Stimulated activated CD8-positive, alpha-beta memory T cell treated with anti-CD3 and anti-CD28 coated beads, Interleukin-2, amount 100 ng/mL, for 1 hour (primary cell): ENCODE measurements around the gene CCDC187.

Experiments
- DNase-seq, 2 donors: peaks; one replicate each; pipeline ENCODE4 v3.0.0-alpha.2; 2020; ENCODE audit warnings: low read depth in 2 of 2

Gene CCDC187

DNA sequence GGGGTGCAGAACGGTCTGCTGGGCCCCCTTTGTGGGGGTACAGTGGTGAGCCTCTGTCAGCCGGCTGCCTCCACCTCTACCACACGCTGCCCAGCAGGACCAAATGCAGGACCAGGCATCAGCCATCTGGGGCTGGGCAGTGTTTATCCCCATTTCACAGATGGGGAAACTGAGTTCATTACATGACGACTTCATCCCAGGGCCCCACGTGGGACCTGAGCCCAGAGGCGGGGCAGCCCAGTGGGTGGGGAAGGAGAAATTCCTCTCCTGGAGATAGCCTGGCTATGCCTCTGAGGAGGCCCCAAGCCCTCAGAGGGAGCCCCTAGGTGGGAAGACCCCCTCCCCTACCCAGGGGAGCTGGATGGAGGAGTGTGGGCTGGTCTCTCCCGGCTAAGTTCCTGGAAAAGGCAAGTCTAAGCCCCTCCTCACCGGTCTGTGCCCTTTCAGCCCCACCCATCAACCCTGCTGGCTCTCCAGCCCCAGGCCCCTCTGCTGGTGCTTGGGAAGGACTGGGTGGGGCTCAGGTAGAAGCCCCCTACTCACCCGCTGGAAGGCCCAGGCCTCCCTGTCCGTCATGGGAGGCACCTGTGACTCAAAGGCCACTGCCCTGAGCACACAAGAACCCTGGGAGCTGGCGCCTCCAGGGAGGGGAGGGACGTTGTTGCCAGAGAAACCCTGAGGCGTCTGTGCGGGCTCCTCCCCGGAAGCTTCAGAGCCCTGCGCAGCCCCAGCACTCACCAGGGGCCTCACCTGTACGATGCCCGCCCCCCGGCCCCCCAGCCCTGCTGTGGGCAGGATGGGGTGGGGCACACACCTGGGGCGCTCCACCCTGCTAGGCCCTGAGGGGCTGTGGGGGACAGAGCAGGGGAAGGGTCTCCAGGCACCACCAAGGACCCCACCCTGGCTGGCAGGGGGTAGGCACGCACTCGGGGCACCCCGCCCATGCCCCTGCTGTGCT is 7.4 kb upstream of the CCDC187 start:
- no peak for DNase-seq

GRCh38 chr9:136310273-136311030 is 6.6 kb upstream of the CCDC187 start:
- no peak for DNase-seq

DNA sequence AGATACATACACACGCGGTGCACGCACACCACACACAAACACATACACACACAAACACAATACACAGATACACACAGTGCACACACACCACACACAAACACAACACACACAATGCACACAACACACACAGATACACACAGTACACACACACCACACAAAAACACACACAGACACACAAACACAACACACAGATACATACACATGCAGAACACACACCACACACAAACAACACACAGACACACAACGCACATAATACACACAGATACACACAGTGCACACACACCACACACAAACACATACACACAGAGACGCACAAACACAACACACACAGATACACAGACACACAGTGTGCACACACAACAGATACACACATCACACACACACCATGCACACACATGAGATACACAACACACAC is 5.9 kb upstream of the CCDC187 start:
- DNase-seq, result no peak

- DNase-seq, result no peak
These were observed 5.4 kb upstream of the CCDC187 start for GRCh38 chr9:136309101-136309801.

DNA sequence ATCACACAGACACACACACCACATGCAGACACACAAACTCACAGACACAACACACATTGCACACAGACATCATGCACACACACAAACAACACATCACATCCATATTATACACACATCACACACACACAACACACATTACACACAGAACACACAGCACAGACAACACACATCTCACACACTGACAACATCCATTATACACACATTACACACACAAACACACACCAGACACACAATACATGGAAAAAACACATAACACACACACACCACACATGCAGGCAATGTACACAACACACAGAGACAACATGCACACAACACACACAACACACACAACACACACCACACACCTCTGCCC is 4.8 kb upstream of the CCDC187 start:
- no peak for DNase-seq

DNA sequence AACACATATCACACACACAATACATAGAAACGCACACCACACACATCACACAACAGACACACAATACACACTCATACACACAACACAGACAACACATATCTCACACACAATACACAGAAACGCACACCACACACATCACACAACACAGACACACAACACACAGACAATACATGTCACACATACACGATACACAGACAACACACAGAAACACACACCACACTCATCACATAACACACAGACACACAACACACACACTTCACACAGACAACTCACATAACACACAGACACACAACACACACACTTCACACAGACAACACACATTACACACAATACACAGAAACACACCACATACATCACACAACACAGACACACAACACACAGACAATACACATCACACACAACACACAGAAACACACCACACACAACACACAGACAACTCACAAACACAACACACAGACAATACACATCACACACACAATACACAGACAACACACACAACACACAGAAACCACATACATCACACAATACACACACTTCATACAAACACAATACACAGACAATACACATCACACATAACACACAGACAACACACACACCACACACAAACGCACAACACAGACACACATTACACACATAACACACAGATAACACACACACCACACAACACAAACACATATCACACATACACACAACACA is 4.3 kb upstream of the CCDC187 start:
- DNase-seq, result no peak

DNA sequence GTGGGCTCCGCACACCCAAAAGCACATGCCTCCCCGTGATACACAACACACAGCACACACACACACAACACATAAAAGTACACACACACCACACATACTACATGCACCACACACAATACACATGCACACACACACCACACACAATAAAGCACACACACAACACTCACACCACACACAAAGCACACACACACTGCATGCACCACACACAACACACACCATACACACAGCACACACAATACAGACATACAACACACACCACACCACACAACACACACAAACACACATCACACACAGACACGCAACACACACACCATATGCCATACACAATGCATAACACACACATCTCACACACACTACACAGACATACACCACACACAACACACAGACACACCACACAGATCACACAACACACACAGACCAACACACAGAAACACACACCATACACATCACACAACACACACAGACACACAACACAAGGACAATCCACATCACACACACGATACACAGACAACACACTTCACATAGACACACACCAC is 3.4 kb upstream of the CCDC187 start:
- no peak for DNase-seq

- no peak for DNase-seq
These were observed 2.6 kb upstream of the CCDC187 start for GRCh38 chr9:136306211-136307208.

- DNase-seq, result no peak
These were observed 1.9 kb upstream of the CCDC187 start for GRCh38 chr9:136305804-136306203.

- no peak for DNase-seq
These were observed 1.1 kb upstream of the CCDC187 start for GRCh38 chr9:136304981-136305380.

DNA sequence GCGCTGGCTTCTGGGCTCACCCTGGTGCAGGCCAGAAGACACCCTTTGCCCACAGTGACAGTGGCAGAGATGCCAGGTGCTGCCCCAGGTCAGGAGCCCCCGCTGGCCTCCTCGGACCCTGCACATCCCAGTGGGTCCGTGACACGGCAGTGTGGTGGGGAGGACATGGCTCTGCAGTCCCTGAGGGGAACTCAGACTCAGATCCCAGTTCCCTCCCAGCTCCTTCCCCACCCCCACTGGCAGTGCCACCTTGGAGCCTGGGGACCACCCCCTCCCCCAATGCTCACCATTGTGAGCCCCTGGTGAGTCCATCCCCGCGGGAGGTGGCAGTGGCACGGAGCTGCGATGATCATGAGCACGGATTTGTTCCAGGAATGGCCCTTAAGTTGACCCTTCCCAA is 562 bp upstream of the CCDC187 start:
- no peak for DNase-seq

DNA sequence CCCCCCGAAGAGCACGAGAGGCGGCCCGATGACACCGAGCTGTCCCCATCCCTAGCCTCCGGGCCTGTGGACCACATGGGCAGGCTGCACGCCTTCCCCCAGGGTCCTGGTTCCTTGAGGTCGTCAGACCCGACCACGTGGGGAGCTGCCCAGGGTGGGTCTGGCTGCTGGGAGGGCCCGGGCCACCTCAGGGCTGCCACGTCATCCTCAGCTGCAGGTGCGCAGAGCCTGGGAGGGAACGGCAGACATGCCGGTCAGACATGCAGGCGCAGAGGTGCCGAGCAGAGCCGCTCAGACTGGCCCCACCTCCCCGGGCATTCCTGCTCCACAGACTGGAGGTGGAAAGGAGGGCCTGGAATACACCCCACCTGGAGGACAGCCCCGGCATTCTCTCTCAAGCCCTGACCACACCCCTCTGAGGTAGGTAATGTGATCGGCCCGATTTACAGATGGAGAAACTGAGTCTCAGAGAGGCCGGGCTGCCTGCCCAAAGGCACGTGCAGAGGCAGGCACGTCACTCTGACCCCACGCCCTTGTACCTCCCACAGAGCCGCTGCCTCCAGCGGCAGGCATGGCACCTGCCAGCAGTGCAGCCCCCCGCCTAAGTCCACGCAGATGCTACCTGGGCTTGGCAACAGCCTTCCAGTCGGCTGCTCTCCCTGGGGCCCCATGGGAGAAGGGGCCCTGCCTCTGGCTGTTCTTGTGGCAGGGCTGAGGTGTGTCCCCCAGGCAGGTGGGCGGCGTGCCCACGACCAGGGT is 649 bp downstream of the CCDC187 start:
- no peak for DNase-seq

- no peak for DNase-seq
These were observed 1.4 kb downstream of the CCDC187 start for GRCh38 chr9:136302527-136302926.

GRCh38 chr9:136300866-136301265 is 3.0 kb downstream of the CCDC187 start:
- no peak for DNase-seq

- no peak for DNase-seq
These were observed 3.8 kb downstream of the CCDC187 start for GRCh38 chr9:136300016-136300545.

GRCh38 chr9:136299541-136299940 is 4.4 kb downstream of the CCDC187 start:
- no peak for DNase-seq

DNA sequence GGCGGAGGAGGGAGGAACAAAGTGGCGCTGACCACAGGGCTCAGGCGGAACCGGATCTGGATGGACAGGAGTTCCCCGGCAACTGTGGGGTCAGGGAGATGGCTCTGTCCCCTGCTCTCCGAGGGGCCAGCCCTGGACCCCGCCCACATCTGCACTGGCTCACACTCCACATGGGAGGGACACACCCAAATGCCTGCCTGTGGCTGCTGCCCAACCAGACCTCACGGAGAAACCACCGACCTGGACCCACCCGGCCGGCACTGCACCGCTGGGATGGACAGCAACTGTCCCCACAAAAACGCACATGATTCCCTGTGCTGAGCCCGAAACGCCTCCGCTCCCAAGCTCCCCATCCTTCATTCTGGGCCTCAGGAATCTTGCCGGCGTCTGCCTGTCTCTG is 4.8 kb downstream of the CCDC187 start:
- no peak for DNase-seq

DNA sequence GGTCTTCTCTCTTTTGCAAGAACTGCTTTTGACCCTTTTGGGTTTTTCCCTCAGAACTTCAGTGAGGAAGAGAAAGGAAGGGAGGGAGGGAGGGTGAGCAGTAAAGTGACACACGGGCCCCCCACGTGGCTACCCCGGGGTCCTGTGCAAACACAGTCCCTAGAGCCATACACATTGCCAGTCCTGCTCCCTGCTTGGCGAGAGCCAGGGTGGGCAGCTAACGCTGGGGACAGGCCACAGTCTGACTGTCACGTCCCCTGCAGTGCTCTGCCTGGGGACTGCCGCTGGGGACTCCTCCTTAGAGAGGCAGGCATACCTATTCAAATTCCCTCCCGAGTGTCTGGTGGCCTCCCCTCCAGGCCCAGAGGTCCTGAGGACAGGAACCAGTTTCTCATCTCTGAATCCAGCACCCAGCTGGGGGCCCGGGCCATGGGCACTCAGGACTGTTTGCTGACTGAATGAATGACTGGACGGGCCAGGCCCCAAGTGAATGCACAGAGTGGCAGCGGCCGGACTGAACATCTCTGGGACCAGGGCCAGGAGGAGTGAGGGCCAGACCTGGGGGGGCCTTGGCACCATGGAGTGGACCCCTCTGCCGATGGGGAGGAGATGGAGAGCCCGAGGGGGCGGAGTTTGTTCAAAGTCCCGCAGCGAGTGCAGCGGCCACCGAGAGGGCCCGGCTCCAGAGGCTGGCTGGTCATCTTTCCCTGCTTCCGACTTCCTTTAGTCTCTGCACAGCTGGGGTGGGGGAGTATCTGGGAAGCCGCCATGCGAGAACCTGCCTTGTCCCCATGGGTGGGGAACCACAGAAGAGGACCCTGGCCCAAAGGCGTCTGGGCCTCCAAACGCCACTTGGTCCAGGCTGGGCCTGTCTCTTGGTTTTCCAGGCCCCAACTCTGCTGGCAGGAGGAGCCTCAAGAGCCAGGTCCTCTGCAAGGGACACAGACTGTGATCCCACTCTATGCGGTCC is 5.8 kb downstream of the CCDC187 start:
- DNase-seq, result no peak
